Erythroblast (primary cell): ENCODE measurements around the gene HIGD2B.
"Not testable (repeated sequence)": the region's sequence is repeated elsewhere in the genome, so short reads cannot be mapped to it uniquely, and the experiment has no call there.

ENCODE experiments used
- GATA1 ChIP-seq: IDR thresholded peaks from 2 replicates; pipeline ENCODE4 v1.6.1; 2011; ENCODE audit warnings: low read depth, mild to moderate bottlenecking, control low read depth, low read length, moderate library complexity
- POLR2A ChIP-seq: IDR thresholded peaks from 2 replicates; pipeline ENCODE4 v1.6.1; 2011; ENCODE audit warnings: mild to moderate bottlenecking, low read length

- TF ChIP-seq POLR2A, GATA1: not testable (repeated sequence)
These were observed 24.9 kb downstream of the HIGD2B start for GRCh38 chr15:72661081-72661480.
